ENCODE results near the gene BCLAF1. TPM values are rescaled to one million over a fixed set of nuclear protein-coding genes. Genes with fewer than 3 reads are reported as not detected.
A peak's percentile ranks its signal among the peaks of the same experiment; 100 is the strongest.
"Not testable (repeated sequence)": the region's sequence is repeated elsewhere in the genome, so short reads cannot be mapped to it uniquely, and the experiment has no call there.

Gene BCLAF1
- total RNA-seq, 1 experiment from 2014 or later: 51.3 TPM

GRCh38 chr6:136315594-136315993 lies 25.9 kb upstream of the BCLAF1 start:
- in situ Hi-C loops (cut with HindIII; ENCODE audit: low pct_unique_long_range_greater_than_20kb, low sequenced_read_pairs): no loop called here
- no peak for DNase-seq (ENCODE audit: low read depth)

- in situ Hi-C loops (cut with HindIII; ENCODE audit: low pct_unique_long_range_greater_than_20kb, low sequenced_read_pairs): no loop called here
Observed at GRCh38 chr6:136312975-136313374, 23.3 kb upstream of the BCLAF1 start.

DNA sequence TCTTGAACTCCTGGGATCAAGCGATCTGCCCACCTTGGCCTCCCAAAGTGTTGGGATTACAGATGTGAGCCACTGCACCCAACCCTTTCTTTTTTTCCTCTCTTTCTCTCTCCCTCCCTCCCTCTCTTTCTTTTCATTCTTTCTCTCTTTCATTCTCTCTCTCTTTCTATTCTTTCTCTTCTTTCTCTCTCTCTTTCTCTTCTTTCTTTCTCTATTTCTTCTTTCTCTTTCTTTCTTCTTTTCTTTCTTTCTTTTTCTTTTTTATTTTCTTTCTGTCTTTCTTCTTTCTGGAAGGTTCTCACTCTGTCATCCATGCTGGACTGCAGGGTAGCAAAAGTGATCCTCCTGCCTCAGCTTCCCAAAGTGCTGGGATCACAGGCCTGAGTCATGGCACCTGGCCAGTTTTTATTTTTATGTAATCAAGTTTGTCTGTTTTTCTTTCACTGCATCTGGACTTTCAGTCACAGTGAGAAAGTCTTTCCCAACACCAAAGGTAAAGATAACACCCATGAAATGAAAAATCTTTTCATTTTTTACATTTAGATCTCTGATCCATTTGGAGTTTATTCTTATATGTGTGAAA lies 20.2 kb upstream of the BCLAF1 start:
- in situ Hi-C loops (cut with HindIII; ENCODE audit: low pct_unique_long_range_greater_than_20kb, low sequenced_read_pairs): no loop called here

More at GRCh38 chr6:136312975-136313374, 23.3 kb upstream of the BCLAF1 start:
- no peak for DNase-seq (ENCODE audit: low read depth)

DNA sequence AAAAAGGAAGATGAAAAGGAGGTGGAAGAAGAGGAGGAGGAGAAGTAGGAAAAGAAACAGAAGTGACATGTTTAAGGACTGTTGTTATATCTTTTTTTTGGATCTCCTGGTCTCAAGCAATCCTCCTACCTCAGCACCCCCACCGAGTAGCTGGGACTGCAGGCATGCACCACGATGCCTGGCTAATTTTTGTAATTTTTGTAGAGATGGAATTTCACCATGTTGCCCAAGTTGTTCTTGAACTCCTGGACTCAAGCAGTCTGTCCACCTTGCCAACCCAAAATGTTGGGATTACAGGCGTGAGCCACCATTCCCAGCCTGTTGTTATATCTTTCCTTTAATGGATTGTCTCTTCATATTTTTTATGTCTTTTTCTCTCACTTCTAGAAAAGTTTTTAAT lies 19.5 kb upstream of the BCLAF1 start:
- no peak for DNase-seq (ENCODE audit: low read depth)
- in situ Hi-C loops (cut with HindIII; ENCODE audit: low pct_unique_long_range_greater_than_20kb, low sequenced_read_pairs): no loop called here

More for the DNA sequence above, 20.2 kb upstream of the BCLAF1 start:
- DNase-seq (ENCODE audit: low read depth): no peak

DNA sequence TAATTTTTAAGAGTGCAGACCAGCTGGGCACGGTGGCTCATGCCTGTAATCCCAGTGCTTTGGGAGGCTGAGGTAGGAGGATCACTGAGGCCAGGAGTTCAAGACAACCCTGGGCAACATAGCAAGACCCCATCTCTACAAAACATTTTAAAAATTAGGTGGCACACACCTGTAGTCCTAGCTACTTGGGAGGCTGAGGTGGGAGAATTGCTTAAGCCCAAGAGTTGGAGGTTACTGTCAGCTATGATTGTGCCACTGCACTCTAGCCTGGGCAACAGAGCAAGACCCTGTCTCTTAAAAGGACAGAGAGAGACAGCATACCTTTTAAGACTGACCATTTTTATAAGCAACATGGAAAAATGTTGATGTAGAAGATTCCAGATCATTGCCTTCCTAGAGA lies 18.8 kb upstream of the BCLAF1 start:
- in situ Hi-C loops (cut with HindIII; ENCODE audit: low pct_unique_long_range_greater_than_20kb, low sequenced_read_pairs); DNase-seq (ENCODE audit: low read depth): not testable (repeated sequence)

- in situ Hi-C loops (cut with HindIII; ENCODE audit: low pct_unique_long_range_greater_than_20kb, low sequenced_read_pairs): no loop called here
- DNase-seq (ENCODE audit: low read depth): no peak
Observed at GRCh38 chr6:136307351-136307750, 17.7 kb upstream of the BCLAF1 start.

- in situ Hi-C loops (cut with HindIII; ENCODE audit: low pct_unique_long_range_greater_than_20kb, low sequenced_read_pairs): no loop called here
- DNase-seq (ENCODE audit: low read depth): no peak
Observed at GRCh38 chr6:136306466-136306865, 16.8 kb upstream of the BCLAF1 start.

GRCh38 chr6:136304410-136304809 lies 14.8 kb upstream of the BCLAF1 start:
- DNase-seq (ENCODE audit: low read depth): no peak
- in situ Hi-C loops (cut with HindIII; ENCODE audit: low pct_unique_long_range_greater_than_20kb, low sequenced_read_pairs): no loop called here

- in situ Hi-C loops (cut with HindIII; ENCODE audit: low pct_unique_long_range_greater_than_20kb, low sequenced_read_pairs): no loop called here
- DNase-seq (ENCODE audit: low read depth): no peak
Observed at GRCh38 chr6:136303516-136303915, 13.9 kb upstream of the BCLAF1 start.

DNA sequence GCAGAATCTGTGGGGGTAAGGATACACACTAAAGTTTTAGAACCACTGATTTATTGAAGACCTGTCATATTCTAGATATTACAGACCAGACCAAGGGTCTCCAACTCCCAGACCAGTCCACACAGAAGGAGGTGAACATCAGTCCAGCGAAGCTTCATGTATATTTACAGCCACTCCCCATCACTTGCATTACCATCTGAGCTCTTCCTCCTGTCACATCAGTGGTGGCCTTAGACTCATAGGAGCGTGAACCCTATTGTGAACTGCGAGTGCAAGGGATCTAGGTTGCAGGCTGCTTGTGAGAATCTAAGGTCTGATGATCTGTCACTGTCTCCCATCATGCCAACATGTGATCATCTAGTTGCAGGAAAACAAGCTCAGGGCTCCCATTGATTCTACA lies 5.0 kb upstream of the BCLAF1 start:
- no peak for DNase-seq (ENCODE audit: low read depth)
- in situ Hi-C loops (cut with HindIII; ENCODE audit: low pct_unique_long_range_greater_than_20kb, low sequenced_read_pairs): no loop called here

- DNase-seq (ENCODE audit: low read depth): no peak
- in situ Hi-C loops (cut with HindIII; ENCODE audit: low pct_unique_long_range_greater_than_20kb, low sequenced_read_pairs): no loop called here
Observed at GRCh38 chr6:136290410-136291010, 864 bp upstream of the BCLAF1 start.

- in situ Hi-C loops (cut with HindIII; ENCODE audit: low pct_unique_long_range_greater_than_20kb, low sequenced_read_pairs): no loop called here
- peak; percentile 92 for DNase-seq (ENCODE audit: low read depth)
Observed at GRCh38 chr6:136289327-136289578, 393 bp downstream of the BCLAF1 start.

DNA sequence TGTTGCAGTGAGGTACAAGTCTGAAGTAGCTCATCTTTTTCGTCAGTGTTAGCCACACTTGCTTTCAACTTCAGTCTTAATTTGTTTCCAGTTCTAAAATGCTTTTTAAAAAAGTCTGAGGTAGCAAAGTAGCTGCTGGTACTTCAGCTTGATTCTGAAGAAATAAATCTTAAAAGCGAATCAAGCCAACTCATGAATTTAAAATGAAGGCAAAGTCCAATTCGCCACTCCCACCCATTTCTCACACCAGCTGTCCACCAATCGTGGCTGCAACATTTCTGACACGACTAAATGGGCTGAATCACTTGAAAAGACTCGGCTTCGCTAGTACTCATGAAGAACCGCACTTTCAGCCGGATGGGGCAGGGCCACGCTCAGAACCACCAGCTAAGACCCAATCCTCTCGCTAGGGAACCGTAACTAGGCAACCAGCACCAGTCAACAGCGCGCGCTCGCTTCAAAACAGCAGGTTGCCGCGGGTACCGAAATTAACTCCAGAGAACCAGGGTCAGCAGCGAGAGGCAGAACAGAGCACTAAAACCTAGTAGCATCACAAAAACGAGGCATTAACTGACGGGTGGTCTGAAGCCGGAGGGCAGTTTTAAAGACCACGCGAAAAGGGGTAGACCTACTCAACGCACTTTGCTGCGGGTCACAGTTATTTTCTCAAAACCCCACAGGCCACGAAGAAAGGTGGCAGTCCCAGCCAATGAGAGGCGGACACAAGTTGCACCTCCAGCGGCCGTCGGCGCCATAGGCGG lies 900 bp downstream of the BCLAF1 start:
- peak; percentile 89 for DNase-seq (ENCODE audit: low read depth)
- in situ Hi-C loops (cut with HindIII; ENCODE audit: low pct_unique_long_range_greater_than_20kb, low sequenced_read_pairs): no loop called here

- peak; percentile 37 for DNase-seq (ENCODE audit: low read depth)
- in situ Hi-C loops (cut with HindIII; ENCODE audit: low pct_unique_long_range_greater_than_20kb, low sequenced_read_pairs): no loop called here
Observed at GRCh38 chr6:136284909-136285308, 4.7 kb downstream of the BCLAF1 start.

DNA sequence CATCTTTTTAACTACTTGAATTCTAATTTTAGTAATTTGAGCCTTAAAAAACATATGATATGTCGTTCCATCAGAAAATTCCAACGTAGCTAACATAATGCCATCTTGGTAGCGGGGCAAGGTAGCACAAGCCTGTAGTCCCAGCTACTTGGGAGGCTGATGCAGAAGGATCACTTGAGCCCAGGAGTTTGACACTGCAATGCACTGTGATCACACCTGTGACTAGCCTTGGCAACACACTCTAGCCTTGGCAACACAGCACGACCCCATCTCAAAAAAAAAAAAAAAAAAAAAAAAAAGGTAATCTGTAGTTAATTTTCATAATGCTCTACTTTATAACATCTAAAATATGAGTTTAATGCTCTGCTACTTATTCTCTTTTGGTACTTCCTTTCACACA lies 6.7 kb downstream of the BCLAF1 start:
- in situ Hi-C loops (cut with HindIII; ENCODE audit: low pct_unique_long_range_greater_than_20kb, low sequenced_read_pairs): no loop called here
- no peak for DNase-seq (ENCODE audit: low read depth)

DNA sequence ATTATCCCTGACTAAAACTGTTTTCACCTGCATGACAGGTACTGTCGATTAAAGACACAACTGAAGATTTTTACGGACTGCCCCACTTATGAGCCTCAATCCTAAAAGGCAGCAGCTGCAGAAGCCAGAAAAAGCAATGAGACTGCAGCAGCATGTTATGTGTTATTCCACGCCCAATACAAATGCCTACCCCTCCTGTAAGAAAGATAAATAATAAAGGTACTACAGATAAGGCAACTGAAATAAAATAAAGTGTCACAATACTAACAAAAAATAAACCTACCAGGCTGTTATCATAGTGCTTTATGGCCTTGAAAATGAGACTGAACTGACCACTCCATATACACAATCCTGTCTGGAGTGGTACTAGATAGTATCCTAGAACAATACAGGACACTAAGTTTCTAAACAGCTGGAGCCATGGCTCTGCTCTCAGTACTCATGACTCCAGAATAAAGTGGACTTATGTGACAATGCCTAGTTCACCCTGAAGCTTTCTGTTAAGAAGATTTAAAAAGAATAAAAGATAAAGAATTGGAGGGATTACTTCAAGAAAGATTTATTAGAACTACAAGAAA lies 9.5 kb downstream of the BCLAF1 start:
- no peak for DNase-seq (ENCODE audit: low read depth)
- in situ Hi-C loops (cut with HindIII; ENCODE audit: low pct_unique_long_range_greater_than_20kb, low sequenced_read_pairs): no loop called here

DNA sequence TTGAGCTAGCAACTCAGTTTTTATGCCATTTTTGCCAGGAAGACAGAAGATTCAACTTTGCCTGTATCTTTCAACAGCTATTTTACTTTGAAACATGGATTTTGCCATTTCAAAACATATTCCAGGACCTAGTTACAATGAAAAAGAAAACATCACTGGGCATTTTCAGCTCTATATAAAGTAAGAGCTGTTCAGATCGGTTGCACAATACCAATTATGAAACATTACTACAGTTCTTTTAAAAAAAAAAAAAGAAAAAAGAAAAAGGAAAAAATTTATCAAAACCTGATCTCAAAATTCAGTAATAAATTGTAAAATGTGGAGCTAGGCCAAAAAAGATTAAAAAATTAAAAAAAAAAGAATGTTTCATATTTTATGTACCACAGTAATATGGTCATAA lies 15.6 kb downstream of the BCLAF1 start:
- in situ Hi-C loops (cut with HindIII; ENCODE audit: low pct_unique_long_range_greater_than_20kb, low sequenced_read_pairs): no loop called here
- DNase-seq (ENCODE audit: low read depth): no peak

DNA sequence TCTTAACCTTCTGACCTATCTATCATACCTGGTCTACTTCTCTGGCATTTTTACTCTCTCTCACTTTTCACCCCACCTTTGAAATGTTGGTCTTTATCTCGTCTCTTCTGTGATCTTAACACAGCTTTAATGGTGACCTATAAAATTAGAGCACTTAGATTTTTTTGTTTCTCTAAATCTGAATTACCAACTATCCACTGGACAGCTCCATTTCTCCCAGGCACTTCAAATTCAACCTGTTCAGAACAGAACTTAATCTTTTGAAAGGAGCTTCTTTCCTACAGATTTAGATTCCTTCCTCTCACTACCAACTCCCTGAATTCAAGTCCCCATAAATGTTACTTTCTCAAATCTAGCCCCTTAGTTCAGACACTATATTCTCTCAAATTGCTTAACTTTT lies 24.5 kb downstream of the BCLAF1 start:
- no peak for DNase-seq (ENCODE audit: low read depth)
- in situ Hi-C loops (cut with HindIII; ENCODE audit: low pct_unique_long_range_greater_than_20kb, low sequenced_read_pairs): no loop called here

DNA sequence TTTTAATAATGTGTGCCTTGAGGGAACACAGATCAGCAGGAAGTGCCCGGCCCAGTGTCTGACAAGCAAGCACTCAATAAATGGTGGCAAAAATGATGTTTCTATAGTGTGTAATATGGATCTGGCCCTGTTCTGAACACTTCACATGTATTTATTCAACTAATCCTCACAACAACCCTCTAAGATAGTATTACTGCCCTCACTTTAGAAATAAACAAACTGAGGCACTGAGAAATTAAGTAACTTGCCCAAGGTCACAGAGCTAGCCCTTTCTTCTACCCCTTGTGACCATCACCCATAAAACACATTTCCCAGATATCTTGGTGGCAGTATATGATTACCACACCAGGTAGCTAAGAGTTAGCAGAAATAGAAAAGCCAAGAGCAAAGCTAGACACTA lies 26.7 kb downstream of the BCLAF1 start:
- in situ Hi-C loops (cut with HindIII; ENCODE audit: low pct_unique_long_range_greater_than_20kb, low sequenced_read_pairs): no loop called here
- DNase-seq (ENCODE audit: low read depth): no peak

Data from Caki2 (cell line).